ENCODE data around the gene RTTN. TPM values are rescaled to one million over a fixed set of nuclear protein-coding genes. Genes with fewer than 3 reads are reported as not detected.
"Not testable (repeated sequence)": the region's sequence is repeated elsewhere in the genome, so short reads cannot be mapped to it uniquely, and the experiment has no call there.

The RTTN gene
- total RNA-seq, 1 donor from 2014 or later: 15.8 TPM

- DNase-seq (ENCODE audit: low spot score): no peak
- Mint-ChIP-seq H3K4me3 (ENCODE audit: unreplicated experiment) (no peak overlapping the region), H3K9me3 (ENCODE audit: unreplicated experiment) (no peaks in the 10 kb centered on the region), H3K4me1 (ENCODE audit: unreplicated experiment) (peaks cover 17% of the 10 kb centered on the region), H3K27ac (ENCODE audit: unreplicated experiment) (no peak overlapping the region), H3K27me3 (ENCODE audit: unreplicated experiment) (peaks cover 6% of the 10 kb centered on the region), H3K36me3 (ENCODE audit: low read depth, unreplicated experiment) (peaks cover 8% of the 10 kb centered on the region)
- no peak for TF ChIP-seq CTCF (IDR thresholded peaks at IDR 0.05; ENCODE audit: unreplicated experiment)
Observed at GRCh38 chr18:69980509-69980908, 225.0 kb downstream of the RTTN start.

GRCh38 chr18:69978732-69979715 lies 226.5 kb downstream of the RTTN start:
- no peak for DNase-seq (ENCODE audit: low spot score)
- Mint-ChIP-seq H3K4me1 (ENCODE audit: unreplicated experiment) (peaks cover 17% of the 10 kb centered on the region), H3K27ac (ENCODE audit: unreplicated experiment) (no peak overlapping the region), H3K4me3 (ENCODE audit: unreplicated experiment) (no peak overlapping the region), H3K9me3 (ENCODE audit: unreplicated experiment) (peaks cover 4% of the 10 kb centered on the region), H3K36me3 (ENCODE audit: low read depth, unreplicated experiment) (peaks cover 15% of the 10 kb centered on the region), H3K27me3 (ENCODE audit: unreplicated experiment) (peaks cover 6% of the 10 kb centered on the region)
- no peak for TF ChIP-seq CTCF (IDR thresholded peaks at IDR 0.05; ENCODE audit: unreplicated experiment)

DNA sequence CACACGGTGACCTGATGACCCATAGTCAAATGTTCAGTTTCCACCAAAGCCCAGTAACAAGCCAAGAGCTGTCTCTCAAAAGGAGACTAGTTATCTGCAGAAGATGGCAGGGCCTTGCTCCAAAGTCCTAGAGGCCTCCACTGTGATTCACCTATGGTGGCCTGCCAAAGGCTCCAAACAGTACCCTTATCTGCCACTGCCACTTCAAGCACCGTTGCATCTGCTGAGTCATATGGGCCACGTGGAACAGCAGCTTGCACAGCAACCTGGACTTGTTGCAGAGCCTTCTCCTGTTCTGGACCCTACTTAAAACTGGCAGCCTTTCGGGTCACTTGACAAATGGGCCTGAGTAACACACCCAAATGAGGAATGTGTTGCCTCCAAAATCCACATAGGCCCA lies 230.2 kb downstream of the RTTN start:
- H3K4me1 Mint-ChIP-seq (ENCODE audit: unreplicated experiment); H3K27me3 Mint-ChIP-seq (ENCODE audit: unreplicated experiment); DNase-seq (ENCODE audit: low spot score); H3K9me3 Mint-ChIP-seq (ENCODE audit: unreplicated experiment); H3K27ac Mint-ChIP-seq (ENCODE audit: unreplicated experiment); H3K4me3 Mint-ChIP-seq (ENCODE audit: unreplicated experiment): not testable (repeated sequence)
- H3K36me3 Mint-ChIP-seq (ENCODE audit: low read depth, unreplicated experiment): peaks cover 15% of the 10 kb centered on the region

- Mint-ChIP-seq H3K27ac (ENCODE audit: unreplicated experiment) (no peak overlapping the region), H3K36me3 (ENCODE audit: low read depth, unreplicated experiment) (peaks cover 15% of the 10 kb centered on the region), H3K27me3 (ENCODE audit: unreplicated experiment) (peaks cover 6% of the 10 kb centered on the region), H3K4me1 (ENCODE audit: unreplicated experiment) (no peaks in the 10 kb centered on the region), H3K4me3 (ENCODE audit: unreplicated experiment) (no peak overlapping the region), H3K9me3 (ENCODE audit: unreplicated experiment) (peaks cover 4% of the 10 kb centered on the region)
- no peak for DNase-seq (ENCODE audit: low spot score)
- TF ChIP-seq CTCF (IDR thresholded peaks at IDR 0.05; ENCODE audit: unreplicated experiment): no peak
Observed at GRCh38 chr18:69974365-69974764, 231.1 kb downstream of the RTTN start.

DNA sequence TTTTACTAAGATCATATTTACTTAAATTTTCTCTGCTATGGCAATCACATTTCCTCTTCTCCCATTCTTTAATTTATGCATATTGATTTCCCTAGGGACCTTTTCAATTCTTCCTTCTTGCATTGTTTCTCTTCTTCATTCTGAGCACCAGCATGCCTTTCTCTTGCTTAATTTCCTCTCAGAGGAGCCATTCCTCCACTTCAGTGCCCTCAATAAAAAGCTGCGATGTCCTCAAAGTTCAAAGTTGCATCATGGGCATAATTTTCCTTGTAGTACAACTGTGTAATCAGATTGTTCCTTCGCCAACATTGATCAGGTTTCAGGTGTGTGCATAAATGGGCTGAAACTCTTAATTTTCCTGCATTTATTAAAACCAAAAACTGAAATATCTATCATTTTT lies 236.0 kb downstream of the RTTN start:
- Mint-ChIP-seq H3K4me3 (ENCODE audit: unreplicated experiment) (no peak overlapping the region), H3K9me3 (ENCODE audit: unreplicated experiment) (no peaks in the 10 kb centered on the region), H3K36me3 (ENCODE audit: low read depth, unreplicated experiment) (peaks cover 1% of the 10 kb centered on the region), H3K27ac (ENCODE audit: unreplicated experiment) (no peak overlapping the region), H3K27me3 (ENCODE audit: unreplicated experiment) (peaks cover 4% of the 10 kb centered on the region), H3K4me1 (ENCODE audit: unreplicated experiment) (no peaks in the 10 kb centered on the region)
- no peak for DNase-seq (ENCODE audit: low spot score)
- TF ChIP-seq CTCF (IDR thresholded peaks at IDR 0.05; ENCODE audit: unreplicated experiment): no peak

Data from endothelial cell (in vitro differentiated cells).